GM21786 (cell line): ENCODE data around the gene FOXL3.

Source experiments
- ATAC-seq: cut with Tn5 transposase; IDR thresholded peaks from one replicate; pipeline ENCODE4 v1.9.1; 2021; ENCODE audit not compliant: unreplicated experiment

Gene FOXL3

DNA sequence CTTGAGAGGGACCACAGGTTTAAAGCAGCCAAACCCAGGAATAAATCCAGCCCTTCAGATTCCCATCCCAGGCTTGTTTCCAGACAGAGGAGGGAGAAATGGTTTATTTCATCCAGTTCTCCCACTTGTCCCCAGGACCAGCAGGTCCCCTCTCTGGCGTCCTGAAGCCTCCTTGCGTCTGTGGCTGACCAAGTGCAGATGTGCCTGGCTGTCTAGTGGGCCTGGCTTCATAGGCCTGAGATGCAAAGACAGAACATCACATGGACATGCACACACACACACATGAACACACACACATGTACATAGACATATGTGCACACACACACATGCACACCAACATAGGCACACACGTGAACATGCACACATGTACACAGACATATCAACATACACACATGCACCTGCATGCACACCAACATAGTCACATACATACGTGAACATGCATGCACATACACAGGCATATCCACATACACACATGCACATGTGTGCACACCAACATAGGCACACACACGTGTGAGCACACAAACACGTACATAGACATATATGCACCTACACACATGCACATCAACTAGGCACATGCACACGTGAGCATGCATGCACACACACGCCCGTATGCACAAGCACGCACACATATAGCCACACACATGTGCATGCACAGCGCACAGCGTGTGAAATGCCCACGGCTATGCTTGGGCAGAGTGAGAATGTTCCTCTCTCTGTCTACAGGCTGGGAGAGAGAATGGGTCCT is 10.7 kb downstream of the FOXL3 start:
- ATAC-seq = no peak

DNA sequence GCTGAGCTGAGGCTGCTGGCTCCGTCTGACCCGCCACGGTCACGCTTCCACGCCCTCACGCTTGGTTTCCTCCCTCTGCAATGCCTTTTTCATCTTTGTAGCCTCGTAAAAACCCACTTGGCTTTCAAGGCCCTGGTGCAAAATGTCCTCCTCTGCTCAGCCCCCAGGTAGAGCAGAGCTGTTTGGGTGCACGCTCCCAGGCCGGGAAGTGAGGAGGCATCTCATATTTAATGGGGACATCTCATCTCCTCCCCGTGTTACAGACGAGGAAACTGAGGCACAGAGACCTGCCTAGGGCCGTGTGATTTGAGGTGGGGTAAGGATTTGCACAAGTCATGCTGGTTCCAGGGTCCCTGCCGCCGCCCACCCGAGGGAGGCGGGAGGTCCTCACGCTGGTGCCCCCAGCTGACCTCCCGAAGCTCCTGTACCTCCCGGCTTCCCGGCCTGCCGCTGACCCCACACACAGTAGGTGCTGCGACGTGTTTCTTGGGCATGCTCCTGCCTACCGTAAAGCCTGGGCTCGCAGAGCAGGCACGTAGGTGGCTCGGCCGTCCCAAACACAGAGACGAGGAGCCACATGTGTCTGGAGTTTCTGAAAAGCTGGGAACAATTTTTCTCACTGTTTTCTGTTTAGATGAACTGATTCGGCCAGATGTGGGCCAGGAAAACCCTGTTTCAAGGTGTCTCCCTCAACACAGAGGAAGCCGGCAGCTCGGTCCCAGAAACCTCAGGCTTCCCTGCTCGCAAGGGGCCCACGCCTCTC is 11.5 kb downstream of the FOXL3 start:
- ATAC-seq = no peak

DNA sequence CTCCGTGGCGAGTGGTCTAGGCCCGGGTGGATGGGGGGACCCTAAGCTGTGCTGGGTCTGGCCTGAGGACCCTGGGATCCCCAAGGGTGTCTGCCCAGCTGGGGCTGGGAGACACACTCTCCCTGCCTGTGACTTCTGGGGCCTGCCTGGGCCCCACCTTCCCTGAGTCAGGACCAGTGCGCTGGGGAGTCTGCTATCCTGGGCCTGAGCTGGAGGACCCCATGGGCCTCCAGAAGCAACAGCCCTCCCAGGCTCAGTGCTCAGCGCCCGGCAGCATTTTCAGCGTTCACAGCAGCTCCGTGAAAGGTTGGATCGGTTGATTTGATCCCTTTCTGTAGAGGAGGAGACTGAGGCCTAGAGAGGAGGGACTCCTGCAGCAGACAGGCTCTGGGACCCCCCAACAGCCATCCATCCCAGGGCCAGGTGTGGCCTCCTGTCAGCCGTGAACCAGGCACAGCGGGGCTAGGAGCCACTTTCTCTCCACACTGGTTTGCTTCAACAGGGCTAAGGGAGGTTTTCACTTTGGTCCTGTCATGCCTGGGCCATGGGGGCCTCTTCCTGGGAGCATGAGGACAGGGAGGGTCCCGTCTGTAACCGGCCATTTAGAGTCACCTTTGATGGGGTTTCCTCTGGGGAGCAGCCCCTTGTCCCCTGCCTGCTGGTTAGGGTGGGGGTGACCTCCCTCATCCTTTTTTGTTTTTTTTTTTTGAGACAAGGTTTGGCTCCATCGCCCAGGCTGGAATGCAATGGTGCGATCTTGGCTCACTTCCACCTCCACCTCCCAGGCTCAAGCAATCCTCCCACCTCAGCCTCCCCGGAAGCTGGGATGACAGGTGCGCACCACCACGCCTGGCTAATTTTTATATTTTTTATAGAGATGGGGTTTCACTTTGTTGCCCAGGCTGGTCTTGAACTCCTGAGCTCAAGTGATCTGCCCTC is 12.4 kb downstream of the FOXL3 start:
- no peak for ATAC-seq

DNA sequence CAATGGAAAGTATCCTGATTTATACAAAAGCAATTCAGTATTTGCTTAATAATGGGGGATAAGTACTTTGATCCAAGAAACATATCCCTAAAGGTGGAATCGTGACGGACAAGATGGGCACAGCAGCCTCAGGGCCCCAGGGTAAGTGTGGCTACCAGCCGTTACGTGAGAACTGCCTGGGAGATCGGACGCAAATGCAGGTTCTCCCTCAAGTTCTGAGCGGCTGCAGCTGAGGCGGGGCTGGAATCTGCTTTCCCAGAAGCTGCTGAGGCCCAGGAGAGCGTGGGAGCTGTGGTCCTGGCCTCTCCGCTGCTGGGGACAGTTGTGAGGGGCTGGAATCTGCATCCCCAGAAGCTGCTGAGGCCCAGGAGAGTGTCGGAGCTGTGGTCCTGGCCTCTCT is 13.5 kb downstream of the FOXL3 start:
- no peak for ATAC-seq

DNA sequence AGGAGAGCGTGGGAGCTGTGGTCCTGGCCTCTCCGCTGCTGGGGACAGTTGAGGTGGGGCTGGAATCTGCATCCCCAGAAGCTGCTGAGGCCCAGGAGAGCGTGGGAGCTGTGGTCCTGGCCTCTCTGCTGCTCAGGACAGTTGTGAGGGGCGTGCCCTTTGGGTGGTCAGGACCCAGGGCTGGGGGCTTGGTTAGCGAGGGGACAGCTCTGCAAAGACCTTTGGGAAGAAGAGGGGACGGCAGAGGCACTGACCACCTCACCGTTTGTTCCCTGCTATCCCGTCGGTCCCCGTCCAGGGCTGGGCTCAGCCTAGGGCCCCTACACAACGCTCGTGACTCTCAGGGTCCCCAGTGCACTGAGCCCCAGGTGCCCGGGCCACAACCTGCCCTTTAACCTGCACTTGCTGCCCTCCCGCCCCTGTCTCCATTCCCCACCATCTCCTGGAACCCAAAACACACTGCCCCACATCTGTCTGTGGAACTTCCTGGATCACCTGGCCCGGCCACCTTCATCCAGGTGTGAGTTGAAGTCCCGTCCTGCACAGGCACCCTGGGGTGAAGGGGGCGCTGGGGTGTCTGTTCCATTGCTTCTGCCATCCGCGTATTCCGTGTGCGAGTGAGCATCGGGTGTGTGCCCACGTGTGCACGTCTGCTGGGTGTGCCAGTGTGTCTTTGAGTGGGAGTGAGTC is 14.1 kb downstream of the FOXL3 start:
- ATAC-seq = no peak

DNA sequence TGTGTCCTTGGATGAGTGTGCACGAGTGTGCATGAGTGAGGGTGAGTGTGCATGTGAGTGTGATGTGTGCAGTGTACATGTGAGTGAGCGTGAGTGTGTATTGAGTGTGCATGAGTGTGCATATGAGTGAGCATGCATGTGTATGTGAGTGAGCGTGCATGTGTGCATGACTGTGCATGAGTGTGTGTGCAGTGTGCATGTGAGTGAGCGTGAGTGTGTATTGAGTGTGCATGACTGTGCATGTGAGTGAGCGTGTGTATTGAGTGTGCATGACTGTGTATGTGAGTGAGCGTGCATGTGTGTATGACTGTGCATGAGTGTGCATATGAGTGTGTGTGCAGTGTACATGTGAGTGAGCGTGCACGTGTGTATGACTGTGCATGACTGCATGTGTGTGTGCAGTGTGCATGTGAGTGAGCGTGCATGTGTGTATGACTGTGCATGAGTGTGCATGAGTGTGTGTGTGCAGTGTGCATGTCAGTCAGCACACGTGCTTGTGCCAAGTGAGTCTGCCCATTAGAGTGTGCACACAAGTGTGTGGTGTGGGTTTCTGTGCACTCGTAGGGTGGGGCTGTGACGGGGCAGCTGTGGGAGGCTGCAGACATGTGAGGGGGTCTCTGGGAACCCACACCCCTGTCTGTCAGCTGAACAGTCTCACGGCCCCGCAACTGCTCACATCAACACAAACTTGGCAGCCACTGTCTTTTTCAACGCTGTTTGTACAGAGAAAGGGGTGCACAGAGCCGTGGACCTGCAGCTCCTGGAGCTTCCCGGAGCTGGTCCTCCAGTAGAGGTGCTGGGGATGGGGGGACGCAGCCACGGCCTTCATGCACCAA is 14.8 kb downstream of the FOXL3 start:
- no peak for ATAC-seq

DNA sequence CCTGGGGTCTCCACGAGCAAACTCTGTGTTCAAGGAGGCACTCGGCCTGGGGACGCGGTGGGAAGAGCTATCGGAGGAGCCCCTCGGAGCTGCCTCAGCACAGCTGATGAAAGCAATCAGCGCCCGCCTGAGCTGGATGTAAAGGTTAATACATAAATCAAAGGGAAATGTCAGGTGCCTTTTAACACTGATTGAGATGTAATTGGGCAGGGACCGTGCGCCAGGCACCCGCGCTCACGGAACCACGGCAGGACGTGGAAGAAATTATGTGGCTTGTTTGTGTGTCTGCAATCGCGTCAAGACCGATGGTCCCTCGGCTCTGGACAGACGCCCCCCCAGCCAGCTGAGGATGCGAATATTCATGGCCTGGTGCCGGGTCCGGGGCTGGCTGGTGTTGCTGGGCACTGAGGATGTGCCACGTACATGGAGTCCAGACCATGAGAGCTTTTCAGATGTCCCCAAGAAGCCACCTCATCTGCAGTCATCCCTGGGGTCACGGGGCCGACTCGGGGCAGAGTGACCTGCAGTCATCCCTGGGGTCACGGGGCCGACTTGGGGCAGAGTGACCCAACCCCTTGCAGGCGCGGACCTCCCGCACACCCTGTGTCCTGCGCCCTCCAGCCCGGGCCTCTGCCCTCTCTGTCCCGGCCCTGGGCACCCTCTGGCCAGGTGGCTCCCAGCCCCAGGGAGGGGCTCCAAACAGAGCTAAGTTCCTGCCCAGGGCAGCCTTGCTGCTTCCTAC is 15.6 kb downstream of the FOXL3 start:
- ATAC-seq = no peak

DNA sequence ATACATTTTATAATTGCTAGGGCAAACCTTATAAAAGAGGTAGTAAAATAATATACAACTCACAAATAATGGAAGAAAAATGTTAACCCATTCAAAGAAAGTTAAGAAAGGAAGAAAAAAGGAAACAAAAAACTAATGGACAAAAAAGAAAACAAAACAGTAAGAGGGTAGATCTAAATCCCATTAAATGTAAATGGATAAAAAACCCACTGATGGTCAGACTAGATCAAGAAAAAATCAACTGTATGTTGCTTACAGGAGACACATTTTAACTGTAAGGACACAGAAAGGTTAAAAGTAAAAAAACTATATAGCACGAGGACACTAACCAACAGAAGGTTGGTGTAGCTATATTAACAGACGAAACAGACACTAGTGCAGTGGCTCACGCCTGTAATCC is 18.0 kb downstream of the FOXL3 start:
- no peak for ATAC-seq

DNA sequence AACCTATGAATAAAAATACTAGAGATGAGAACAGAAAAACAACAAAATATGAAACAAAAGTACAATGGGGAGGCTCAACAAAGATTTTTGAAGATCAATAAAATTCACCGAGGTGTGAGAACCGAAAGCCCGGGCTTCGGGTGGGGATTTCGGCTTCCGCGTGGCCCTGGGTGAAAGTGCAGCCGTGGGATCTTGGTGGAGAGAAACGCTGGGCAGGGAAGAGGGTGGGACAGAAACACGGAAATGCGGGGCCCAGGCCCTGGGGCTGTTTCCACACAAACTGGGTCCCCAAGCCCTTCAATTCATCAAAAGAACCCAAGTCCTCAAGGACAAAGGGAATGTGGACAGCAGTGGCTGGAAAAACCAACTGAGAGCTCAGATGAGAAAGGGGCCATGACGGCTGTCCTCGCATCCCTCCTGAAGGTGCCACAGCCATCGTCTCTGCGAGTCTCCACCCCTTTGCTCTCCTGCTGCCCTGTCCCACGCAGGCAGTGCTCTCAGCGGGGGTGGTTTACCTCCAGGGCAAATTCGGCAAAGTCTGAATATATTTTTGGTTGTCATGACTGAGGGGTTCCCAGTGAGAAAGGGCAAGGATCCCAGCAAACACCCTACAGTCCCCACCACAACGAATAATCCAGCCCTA is 19.7 kb downstream of the FOXL3 start:
- ATAC-seq = no peak

DNA sequence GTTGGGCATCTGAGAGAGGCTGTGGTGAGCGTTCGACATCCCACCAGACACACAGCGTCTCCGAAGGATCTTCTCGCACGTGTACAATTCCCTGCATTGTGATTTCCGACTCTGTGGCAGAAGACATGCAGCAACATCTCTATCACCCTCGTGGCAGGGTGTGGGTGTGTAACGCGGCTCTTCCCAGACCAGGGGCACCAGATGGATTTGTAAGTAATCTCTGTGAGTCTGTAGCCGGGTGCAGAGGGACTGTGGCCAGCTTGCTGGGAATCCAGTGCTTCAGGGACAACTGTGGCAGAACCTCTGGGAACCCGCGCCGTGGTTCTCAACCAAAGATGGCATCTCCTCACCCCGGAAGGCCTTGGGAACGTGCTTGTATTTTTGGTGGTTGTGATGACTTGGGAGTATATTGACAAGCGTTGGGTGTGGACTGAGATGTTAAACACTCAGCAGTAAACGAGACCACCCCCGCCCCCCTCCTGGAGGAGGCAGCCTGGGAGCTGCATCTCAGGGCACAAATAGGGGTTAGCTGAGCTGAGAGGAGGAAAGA is 21.2 kb downstream of the FOXL3 start:
- no peak for ATAC-seq

DNA sequence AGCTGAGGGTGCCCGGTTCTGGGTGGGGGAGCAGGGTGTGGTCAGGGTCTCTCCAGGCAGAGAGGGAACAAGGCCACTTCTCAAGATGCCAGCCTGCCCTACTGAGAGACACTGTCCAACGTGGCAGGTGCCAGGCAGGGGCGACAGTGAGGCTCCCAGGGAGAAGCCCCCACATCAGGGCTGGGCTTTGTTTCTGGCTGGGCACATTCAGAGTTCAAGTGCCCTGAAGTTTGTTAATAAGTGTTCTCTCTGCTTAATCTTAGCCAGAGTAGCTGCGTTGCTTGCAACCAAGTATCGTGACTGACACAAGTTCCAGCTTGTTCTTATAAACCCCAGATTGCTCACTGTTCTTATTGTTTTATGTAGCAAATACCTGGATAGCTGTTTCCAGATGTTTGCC is 21.8 kb downstream of the FOXL3 start:
- no peak for ATAC-seq

DNA sequence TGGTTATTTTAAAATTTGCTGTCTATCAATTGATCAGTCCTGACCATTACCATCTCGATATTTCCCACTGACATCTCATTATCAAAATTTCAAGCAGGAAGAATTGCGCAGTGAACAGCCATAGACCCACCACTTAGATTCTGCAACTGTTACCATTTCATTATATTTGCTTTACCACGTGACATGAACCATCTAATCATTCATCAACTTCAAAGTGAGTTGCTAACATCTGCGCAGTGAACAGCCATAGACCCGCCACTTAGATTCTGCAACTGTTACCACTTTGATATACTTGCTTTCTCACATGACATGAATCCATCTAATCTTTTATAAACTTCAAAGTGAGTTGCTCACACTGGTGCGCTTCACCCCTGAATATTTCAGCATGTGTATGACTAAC is 22.5 kb downstream of the FOXL3 start:
- ATAC-seq = no peak

DNA sequence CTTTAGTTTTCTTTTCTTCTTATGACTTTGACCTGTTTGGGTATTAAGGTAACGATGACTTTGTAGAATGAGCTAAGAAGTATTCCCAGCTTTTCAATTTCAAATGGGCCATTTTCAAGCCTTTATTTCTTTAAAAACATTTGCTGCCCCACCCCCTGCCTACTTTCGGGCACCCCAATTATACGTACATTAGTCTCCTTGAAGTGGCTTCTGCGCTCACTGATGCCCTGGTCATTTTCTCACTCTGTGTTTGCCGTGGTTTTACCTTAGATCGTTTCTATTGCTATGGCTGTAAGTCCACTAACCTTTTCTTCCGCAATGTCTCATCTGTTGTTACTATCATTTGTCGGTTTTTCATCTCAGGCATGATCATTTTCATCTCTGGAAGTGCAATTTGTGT is 24.9 kb downstream of the FOXL3 start:
- no peak for ATAC-seq

DNA sequence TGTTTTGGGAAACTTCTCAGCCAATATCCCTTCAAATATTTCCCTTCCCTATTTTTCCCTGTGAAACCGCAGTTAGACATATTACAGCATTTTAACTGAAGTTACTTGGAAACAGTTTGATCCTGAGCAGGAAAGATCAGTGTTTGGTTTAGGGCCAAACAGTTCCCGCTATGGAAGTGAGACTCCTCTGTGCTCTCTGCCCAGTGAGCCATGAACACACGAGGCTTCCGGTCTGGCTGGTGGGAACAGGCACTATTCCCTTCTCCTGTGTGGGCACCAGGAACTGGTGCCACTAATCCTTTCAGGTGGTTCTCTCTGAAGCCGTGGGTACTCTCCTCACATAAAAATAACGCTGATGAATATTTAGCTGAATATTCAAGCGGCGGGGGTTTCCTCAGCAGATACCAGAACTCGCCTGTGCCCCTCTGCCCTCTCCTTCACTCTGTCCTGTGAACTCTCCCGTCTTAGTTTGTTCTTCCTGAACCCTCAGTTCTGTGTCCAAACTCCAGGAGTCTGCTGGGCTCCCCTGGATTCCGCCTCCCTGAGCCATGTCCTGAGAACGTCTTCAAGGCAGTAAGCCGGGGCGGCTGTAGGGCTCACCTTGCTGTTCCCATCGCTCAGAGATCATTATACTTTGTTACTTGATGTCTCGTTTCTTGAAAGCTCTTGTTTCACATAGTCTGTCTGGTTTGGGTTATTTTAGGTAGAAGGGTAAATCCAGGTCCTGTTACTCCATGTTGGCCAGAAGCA is 25.7 kb downstream of the FOXL3 start:
- ATAC-seq = no peak

DNA sequence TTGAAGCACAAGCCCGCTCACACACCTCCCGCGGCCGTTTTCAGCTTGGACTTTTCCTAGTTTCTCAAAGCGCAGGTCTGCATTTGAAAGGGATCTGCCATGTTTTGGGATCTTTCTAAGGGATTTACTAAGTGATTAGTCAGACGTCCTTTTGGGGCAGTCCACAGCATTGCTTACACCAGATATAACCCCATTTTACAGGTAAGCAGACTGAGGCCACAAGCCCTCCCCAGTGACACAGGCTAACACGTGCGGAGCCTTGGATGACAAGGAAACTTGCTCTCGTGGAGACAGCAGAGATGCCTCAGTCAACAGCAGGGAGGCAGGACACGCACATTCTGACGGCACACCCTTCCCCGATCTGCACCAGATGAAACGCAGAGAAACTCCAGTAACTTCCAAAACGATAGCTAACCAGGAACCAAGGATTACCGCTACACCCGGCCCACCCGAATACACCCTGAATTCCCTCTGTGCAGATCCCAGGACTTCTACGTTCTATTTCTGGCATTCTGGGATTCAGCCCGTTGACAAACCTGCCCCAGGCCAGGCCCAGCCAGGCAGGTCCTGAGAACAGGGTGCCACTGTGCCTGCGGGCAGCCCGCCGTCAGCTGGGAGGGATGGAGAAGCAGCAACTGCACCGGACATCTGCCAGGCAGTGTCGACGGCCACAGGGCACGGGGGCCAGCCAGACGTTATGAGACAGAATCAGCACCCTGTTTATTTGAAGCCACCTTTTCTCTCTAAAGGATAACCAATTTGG is 27.9 kb downstream of the FOXL3 start:
- ATAC-seq = no peak

DNA sequence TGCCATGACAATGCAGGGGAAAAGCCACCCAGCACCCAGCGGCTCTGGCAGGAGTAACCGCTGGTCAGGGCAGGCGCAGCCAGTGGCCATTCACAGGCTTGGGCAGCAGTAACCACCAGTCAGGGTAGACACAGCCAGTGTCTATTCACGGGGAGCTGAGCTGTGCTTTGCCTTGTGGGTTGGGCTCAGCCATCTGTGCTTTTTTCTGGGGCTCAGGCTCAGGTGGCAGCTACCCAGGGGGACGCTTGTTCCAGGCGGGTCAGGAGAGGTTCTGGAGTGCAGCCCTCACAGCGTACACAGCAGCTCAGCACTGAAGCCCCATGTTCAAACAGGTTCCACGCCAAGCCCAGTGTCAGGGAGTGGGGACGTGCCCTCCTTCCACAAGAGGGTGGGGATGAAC is 28.5 kb downstream of the FOXL3 start:
- no peak for ATAC-seq
